ENCODE data around the gene IGFBP3. TPM values are rescaled to one million over a fixed set of nuclear protein-coding genes. Genes with fewer than 3 reads are reported as not detected.
A peak's percentile ranks its signal among the peaks of the same experiment; 100 is the strongest.

The IGFBP3 gene
- total and polyA plus RNA-seq, 2 of the 13 experiments (the other 11 are each of a cell fraction or from before 2014, with no cell fraction given): 57.5 TPM; not detected in 1

DNA sequence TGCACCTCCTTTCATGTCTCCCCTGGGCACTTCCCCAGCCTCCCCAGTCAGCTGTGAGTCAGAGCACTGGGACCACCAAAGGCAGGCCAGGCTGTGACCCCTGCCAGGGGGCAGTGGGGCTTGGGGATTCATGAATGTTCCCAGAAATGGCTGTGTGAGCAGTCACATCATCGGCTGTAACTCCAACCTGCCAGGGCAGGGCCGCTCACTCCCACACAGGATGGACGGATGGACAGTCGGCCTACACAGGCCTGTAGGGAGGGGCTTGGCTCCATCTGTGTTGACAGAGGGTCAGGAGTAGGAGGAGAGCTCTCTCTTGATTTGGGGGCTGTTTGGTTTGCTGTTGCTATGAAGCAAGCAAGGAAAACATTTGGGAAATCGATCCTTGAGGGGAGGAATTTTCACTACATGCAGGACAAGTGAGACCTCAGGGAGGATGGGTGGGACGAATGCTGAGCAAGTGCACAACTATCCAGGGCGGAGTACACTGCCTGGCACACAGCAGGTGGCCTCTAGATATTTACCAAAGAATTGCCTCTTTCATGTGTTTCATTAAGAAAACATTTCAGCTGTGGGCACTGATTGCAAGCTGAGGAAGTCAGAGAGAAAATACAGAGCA lies 35.7 kb downstream of the IGFBP3 start (continued):
- TF ChIP-seq MIER2 (CRISPR knock-in tag; IDR thresholded peaks at IDR 0.05): peak; percentile 84; the same call in 1 of the 2 replicates
- peak; percentile 78 for TF ChIP-seq ZNF317 (CRISPR knock-in tag; IDR thresholded peaks at IDR 0.05)
- TF ChIP-seq, protein P1, sequence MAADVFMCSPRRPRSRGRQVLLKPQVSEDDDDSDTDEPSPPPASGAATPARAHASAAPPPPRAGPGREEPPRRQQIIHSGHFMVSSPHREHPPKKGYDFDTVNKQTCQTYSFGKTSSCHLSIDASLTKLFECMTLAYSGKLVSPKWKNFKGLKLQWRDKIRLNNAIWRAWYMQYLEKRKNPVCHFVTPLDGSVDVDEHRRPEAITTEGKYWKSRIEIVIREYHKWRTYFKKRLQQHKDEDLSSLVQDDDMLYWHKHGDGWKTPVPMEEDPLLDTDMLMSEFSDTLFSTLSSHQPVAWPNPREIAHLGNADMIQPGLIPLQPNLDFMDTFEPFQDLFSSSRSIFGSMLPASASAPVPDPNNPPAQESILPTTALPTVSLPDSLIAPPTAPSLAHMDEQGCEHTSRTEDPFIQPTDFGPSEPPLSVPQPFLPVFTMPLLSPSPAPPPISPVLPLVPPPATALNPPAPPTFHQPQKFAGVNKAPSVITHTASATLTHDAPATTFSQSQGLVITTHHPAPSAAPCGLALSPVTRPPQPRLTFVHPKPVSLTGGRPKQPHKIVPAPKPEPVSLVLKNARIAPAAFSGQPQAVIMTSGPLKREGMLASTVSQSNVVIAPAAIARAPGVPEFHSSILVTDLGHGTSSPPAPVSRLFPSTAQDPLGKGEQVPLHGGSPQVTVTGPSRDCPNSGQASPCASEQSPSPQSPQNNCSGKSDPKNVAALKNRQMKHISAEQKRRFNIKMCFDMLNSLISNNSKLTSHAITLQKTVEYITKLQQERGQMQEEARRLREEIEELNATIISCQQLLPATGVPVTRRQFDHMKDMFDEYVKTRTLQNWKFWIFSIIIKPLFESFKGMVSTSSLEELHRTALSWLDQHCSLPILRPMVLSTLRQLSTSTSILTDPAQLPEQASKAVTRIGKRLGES (CRISPR knock-in tag; IDR thresholded peaks at IDR 0.05; ENCODE audit: borderline replicate concordance): 0 out of 2 replicates have a peak, but pooled peaks have one; percentile 36
- TF ChIP-seq HIVEP1 (CRISPR knock-in tag; IDR thresholded peaks at IDR 0.05): peak; percentile 90
- peak; percentile 65; the same call in 1 of the 2 replicates for TF ChIP-seq ZNF879 (CRISPR knock-in tag; IDR thresholded peaks at IDR 0.05)
- TF ChIP-seq, protein P2, sequence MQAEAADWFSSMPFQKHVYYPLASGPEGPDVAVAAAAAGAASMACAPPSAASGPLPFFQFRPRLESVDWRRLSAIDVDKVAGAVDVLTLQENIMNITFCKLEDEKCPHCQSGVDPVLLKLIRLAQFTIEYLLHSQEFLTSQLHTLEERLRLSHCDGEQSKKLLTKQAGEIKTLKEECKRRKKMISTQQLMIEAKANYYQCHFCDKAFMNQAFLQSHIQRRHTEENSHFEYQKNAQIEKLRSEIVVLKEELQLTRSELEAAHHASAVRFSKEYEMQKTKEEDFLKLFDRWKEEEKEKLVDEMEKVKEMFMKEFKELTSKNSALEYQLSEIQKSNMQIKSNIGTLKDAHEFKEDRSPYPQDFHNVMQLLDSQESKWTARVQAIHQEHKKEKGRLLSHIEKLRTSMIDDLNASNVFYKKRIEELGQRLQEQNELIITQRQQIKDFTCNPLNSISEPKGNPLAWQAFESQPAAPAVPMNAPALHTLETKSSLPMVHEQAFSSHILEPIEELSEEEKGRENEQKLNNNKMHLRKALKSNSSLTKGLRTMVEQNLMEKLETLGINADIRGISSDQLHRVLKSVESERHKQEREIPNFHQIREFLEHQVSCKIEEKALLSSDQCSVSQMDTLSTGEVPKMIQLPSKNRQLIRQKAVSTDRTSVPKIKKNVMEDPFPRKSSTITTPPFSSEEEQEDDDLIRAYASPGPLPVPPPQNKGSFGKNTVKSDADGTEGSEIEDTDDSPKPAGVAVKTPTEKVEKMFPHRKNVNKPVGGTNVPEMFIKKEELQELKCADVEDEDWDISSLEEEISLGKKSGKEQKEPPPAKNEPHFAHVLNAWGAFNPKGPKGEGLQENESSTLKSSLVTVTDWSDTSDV (CRISPR knock-in tag; IDR thresholded peaks at IDR 0.05): no peak
- TF ChIP-seq, protein P3, sequence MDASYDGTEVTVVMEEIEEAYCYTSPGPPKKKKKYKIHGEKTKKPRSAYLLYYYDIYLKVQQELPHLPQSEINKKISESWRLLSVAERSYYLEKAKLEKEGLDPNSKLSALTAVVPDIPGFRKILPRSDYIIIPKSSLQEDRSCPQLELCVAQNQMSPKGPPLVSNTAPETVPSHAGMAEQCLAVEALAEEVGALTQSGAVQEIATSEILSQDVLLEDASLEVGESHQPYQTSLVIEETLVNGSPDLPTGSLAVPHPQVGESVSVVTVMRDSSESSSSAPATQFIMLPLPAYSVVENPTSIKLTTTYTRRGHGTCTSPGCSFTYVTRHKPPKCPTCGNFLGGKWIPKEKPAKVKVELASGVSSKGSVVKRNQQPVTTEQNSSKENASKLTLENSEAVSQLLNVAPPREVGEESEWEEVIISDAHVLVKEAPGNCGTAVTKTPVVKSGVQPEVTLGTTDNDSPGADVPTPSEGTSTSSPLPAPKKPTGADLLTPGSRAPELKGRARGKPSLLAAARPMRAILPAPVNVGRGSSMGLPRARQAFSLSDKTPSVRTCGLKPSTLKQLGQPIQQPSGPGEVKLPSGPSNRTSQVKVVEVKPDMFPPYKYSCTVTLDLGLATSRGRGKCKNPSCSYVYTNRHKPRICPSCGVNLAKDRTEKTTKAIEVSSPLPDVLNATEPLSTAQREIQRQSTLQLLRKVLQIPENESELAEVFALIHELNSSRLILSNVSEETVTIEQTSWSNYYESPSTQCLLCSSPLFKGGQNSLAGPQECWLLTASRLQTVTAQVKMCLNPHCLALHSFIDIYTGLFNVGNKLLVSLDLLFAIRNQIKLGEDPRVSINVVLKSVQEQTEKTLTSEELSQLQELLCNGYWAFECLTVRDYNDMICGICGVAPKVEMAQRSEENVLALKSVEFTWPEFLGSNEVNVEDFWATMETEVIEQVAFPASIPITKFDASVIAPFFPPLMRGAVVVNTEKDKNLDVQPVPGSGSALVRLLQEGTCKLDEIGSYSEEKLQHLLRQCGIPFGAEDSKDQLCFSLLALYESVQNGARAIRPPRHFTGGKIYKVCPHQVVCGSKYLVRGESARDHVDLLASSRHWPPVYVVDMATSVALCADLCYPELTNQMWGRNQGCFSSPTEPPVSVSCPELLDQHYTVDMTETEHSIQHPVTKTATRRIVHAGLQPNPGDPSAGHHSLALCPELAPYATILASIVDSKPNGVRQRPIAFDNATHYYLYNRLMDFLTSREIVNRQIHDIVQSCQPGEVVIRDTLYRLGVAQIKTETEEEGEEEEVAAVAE (CRISPR knock-in tag; IDR thresholded peaks at IDR 0.05; ENCODE audit: borderline replicate concordance): peak; percentile 91
- no peak for TF ChIP-seq THYN1 (CRISPR knock-in tag; IDR thresholded peaks at IDR 0.05; ENCODE audit: borderline replicate concordance, low read depth)
- TF ChIP-seq, protein P4, sequence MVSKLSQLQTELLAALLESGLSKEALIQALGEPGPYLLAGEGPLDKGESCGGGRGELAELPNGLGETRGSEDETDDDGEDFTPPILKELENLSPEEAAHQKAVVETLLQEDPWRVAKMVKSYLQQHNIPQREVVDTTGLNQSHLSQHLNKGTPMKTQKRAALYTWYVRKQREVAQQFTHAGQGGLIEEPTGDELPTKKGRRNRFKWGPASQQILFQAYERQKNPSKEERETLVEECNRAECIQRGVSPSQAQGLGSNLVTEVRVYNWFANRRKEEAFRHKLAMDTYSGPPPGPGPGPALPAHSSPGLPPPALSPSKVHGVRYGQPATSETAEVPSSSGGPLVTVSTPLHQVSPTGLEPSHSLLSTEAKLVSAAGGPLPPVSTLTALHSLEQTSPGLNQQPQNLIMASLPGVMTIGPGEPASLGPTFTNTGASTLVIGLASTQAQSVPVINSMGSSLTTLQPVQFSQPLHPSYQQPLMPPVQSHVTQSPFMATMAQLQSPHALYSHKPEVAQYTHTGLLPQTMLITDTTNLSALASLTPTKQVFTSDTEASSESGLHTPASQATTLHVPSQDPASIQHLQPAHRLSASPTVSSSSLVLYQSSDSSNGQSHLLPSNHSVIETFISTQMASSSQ (IDR thresholded peaks at IDR 0.05; ENCODE audit: low read depth): peak; percentile 86
- TF ChIP-seq, protein P4 (CRISPR knock-in tag; IDR thresholded peaks at IDR 0.05; ENCODE audit: borderline replicate concordance): peak; percentile 91
- TF ChIP-seq, protein P5, sequence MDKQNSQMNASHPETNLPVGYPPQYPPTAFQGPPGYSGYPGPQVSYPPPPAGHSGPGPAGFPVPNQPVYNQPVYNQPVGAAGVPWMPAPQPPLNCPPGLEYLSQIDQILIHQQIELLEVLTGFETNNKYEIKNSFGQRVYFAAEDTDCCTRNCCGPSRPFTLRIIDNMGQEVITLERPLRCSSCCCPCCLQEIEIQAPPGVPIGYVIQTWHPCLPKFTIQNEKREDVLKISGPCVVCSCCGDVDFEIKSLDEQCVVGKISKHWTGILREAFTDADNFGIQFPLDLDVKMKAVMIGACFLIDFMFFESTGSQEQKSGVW (CRISPR knock-in tag; IDR thresholded peaks at IDR 0.05; ENCODE audit: borderline replicate concordance): no peak
- TF ChIP-seq JDP2 (CRISPR knock-in tag; IDR thresholded peaks at IDR 0.05; ENCODE audit: borderline replicate concordance): peak; percentile 79; the same call in 1 of the 2 replicates

All from HepG2 (cell line).